Endothelial cell of hepatic sinusoid (primary cell): ENCODE measurements around the gene ZFP42.
"Not testable (repeated sequence)": the region's sequence is repeated elsewhere in the genome, so short reads cannot be mapped to it uniquely, and the experiment has no call there.

ENCODE experiments used
- in situ Hi-C: cut with HindIII; loops from 2 replicates; pipeline ENCODE4 v1.10.0; 2017; ENCODE audit warnings: low sequenced_read_pairs

The ZFP42 gene

GRCh38 chr4:187995322-187996207 is at the start of gene ZFP42:
Gene ZFP42 (plus strand): TSS chr4:187995771. CDS start chr4:188002808, 7,037 bp downstream.
- in situ Hi-C loops, result no loop called here

DNA sequence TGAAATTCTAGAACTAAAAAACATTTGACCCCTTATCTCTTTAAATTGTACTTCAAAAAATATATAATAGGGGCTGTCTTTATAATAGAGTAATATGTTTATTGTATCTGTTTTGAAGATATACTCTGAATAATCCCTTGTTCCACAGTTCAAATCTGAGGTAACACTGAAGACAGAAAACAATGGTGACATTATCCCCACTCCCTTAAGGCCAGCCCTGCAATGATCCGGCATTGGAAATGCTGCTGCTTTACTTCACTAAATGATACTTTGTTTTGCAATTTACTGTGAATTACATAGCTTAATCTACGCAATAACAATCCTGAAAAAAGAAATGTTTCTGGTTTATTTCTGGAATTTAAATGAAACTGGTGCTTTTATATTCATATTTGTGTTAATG is 34.4 kb upstream of the ZFP42 start:
- in situ Hi-C loops, result no loop called here

- in situ Hi-C loops, result no loop called here
Measured at GRCh38 chr4:187961961-187962360, 33.6 kb upstream of the ZFP42 start.

DNA sequence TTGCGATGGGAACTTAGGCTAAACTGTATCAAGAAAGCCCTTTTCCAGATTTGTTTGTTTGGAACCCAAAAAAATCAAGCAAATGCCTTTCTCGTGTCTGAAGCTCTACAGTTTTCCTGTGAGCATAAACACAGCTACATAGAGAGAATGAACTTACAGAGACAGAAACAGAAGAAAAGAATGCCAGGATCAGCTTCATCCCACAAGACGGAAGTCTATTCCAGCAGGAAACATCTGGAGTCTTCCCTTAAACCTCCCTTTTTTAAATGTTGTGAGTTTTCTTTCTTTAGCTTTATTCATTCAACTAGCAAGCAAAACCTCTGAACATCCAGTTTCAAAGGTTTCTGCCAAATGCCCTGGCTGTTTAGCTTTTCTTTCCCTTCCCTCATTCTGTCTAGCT is 32.6 kb upstream of the ZFP42 start:
- in situ Hi-C loops, result no loop called here

DNA sequence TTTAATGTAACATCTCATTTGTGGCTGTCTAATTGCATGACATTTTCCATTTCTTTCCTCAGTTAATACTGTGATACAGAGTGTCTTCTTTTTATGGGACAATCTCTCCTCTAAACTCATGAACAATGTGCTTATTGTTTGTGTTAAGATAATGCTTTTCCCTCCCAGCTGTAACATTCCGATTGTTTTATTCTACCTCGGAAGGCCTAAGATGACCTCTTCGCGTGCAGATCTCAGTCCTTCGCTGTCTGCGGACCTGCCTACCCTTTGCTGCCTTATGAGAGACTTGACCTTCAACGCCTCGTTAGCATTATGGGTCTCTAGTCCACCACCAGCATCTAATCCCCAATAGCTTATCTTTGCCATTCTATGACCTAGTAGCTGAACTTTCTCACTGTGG is 29.8 kb upstream of the ZFP42 start:
- in situ Hi-C loops, result no loop called here

DNA sequence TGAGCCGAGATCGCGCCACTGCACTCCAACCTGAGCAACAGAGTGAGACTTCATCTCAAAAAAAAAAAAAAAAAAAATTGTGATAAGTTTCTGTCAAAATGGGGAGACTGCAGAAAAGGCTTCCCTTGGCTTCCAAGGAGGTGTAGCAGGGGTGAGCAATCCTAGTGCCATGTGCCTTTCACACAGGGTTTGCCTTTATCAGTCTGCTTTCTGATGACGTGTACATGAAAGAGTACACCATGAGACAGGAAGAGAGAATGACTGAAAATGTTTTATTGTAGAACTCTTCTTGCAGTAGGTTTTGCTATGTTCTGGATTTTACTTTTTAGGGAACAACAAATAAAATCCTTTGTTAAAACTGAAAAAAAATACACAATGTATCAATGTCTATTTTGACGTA is 23.4 kb upstream of the ZFP42 start:
- in situ Hi-C loops, result no loop called here

DNA sequence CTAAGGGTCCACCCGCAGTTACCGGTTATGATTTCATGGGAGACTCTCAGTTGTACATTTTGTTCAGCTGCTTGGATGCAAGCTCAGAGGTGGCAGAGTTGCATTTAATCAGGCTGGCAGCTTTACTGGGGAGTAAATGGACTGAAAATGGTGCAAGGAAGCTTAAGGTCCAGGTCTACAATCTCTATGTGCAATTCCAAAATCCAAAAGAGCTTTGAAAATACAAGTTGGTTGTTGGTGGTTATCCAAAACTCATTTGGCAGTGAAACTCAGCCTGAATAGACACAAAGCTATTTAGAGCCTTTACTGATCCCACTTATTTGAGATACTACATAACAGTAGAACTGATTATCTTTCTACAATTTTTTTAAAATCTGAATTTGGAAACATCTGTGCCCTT is 11.8 kb upstream of the ZFP42 start:
- in situ Hi-C loops, result no loop called here

- in situ Hi-C loops, result no loop called here
Measured at GRCh38 chr4:187992971-187993370, 2.6 kb upstream of the ZFP42 start.

GRCh38 chr4:187993827-187994226 is 1.7 kb upstream of the ZFP42 start:
- in situ Hi-C loops, result no loop called here

DNA sequence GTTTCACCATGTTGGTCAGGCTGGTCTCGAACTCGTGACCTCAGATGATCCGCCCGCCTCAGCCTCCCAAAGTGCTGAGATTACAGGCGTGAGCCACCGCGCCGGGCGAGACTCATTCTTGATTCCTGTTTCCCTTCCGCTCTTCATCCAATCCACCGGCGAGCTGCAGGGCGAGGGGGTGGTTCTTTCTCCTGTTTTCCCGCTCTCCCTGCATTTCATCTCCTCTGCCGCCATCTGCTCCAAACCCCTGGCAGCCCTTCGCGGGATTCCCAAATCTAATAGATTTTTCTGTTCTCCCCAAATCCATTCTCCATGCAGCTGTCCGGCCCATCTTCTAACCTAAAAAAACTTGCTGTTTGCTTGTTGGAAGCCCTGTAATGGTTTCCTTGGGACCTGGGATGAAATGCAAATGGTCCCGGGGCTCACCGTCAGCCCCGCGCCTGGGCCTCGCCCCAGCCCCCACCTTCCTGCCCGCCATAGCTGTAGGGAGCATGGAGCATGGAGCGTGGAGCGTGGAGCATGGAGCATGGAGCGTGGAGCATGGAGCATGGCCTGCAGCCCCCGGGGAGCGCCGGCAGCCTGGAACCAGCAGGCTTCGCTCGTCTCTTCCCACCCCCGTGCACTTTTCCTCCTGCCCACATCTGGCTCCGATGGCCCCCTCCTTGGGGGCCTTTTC is 1.1 kb downstream of the ZFP42 start:
- in situ Hi-C loops, result no loop called here

GRCh38 chr4:187997991-187998390 is 2.4 kb downstream of the ZFP42 start:
- in situ Hi-C loops, result not testable (repeated sequence)

DNA sequence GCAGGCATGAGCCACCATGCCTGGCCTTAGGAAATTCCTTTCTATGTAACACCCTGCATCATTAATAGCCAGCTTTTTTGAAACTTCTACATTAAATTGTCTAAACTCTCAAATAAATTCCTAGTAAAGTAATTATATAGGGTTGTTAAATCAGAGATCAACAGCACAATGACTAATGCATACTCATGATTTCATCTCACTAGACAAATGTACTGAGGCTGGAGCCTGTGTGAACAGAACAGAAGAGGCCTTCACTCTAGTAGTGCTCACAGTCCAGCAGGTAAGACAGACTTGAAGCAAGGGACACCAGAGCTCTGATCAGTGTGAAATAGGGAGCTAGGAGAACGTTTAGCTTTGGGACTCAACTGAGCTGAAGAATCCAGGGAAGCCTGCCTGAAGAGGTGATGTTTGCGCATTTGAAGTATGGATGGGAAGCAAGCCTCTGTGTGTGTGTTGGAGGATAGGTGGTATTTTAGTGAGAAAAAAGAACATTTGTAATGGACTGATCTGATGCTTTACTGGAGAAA is 3.9 kb downstream of the ZFP42 start:
- in situ Hi-C loops, result no loop called here

DNA sequence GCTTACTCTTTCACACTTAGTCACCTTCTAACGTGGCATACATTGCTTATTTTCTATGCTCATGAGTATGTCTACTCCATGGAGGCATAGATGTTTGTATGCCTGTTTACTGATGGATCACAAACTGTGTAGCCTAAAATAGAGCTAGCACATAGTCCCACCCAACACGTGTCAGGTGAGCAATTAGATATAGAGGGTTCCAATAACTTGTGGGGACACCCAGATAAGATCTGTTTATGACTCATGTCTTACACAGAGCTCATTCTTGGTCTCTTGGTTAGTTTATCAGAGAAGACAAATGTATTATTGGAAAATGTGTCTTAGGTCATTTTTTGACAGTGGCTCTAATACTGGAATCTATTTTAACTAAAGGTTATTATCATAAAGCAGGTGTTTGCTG is 6.8 kb downstream of the ZFP42 start:
- in situ Hi-C loops, result no loop called here

DNA sequence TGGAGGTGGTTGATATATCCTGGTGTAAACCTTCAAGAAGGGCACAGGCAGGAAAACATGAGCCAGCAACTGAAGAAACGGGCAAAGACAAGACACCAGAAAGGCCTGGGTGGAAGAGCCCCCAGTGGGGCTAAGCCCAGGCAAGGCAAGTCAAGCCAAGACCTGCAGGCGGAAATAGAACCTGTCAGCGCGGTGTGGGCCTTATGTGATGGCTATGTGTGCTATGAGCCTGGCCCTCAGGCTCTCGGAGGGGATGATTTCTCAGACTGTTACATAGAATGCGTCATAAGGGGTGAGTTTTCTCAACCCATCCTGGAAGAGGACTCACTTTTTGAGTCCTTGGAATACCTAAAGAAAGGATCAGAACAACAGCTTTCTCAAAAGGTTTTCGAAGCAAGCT is 7.2 kb downstream of the ZFP42 start:
- in situ Hi-C loops, result no loop called here

- in situ Hi-C loops, result no loop called here
Measured at GRCh38 chr4:188005561-188005960, 10.0 kb downstream of the ZFP42 start.

- in situ Hi-C loops, result no loop called here
Measured at GRCh38 chr4:188006285-188006848, 10.8 kb downstream of the ZFP42 start.

DNA sequence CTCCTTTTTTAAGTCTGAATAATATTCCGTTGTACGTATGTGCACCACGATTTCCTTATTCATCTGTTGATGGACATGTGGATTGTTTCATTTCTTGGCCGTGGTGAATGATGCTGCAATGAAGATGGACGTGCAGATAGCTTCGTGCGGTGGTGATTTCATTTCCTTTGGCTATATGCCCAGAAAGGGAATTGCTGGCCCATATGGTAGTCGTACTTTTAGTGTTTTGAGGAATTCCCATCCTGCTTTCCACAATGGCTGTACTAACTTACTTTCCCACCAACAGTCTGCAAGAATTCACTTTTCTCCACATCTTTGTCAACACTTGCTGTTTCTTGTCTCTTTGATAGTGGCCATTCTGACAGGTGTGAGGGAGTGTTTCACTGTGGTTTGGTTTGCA is 12.8 kb downstream of the ZFP42 start:
- in situ Hi-C loops, result no loop called here

DNA sequence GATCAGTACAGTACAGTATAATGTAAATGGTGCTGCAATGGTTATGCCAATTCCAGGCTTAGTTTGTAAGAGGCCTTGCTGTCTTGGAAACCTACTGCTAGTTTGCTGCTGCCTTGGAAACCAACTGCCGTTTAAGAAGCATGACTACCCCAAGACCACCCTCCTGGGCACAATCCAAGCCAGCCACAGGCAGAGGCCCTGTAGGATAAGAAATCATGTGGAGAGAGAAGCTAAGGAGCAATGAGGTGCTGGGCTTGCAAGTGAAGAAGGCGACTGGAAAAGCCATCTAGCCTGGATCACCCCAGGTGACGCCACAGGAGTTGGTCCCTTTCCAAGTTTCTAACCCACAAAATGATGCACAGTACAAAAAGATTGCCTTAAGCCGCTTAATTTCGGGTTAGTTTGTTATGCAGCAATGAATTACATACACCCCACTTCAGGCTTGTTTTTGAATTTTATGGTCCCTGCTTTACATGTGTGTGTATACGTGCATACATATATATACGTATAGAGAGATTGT is 16.9 kb downstream of the ZFP42 start:
- in situ Hi-C loops, result no loop called here

GRCh38 chr4:188015025-188015940 is 19.7 kb downstream of the ZFP42 start:
- in situ Hi-C loops, result no loop called here

DNA sequence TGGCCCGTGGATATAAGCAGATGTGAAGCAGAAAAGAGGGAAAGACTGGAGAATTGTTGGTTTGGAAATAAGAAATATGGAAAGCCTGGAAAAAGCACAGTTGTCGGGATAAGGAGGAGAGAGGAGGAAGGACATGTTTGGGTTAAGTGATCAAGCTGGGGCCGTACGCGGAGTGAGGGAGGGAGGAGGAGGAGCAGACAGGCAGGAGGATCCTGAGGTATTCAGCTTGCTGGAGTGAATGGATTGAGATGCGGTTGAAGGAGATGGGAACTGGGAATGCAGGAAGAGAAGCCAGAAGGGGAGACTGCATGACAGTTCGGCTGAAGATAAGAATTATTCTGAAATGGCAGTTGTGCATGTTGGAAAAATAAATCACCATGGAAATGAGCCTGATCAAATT is 21.2 kb downstream of the ZFP42 start:
- in situ Hi-C loops, result no loop called here
